ENCODE measurements around the gene POLR3H.

The POLR3H gene

DNA sequence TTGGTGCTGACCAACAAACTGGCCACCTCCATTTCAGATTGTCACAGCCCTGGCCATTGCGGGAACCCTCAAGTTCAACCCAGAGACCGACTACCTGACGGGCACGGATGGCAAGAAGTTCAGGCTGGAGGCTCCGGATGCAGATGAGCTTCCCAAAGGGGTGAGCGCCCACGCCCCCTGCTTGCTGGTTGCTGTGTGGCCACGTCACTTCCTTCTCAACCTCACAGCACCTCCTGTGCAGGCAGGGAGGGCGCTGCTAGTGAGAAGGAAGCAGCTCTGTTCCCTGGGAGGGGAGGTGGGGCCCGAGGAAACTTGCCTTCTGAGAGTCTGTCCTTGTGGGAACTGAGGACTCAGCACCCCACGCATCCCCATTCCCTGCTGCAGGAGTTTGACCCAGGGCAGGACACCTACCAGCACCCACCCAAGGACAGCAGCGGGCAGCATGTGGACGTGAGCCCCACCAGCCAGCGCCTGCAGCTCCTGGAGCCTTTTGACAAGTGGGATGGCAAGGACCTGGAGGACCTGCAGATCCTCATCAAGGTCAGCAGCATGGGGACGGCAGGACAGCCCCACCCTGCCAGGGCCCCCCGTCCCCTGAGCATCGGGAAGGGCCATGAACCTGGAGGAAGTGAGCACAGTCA is 19.3 kb downstream of the POLR3H start:
- no peak for TF ChIP-seq GATA1 (IDR thresholded peaks at IDR 0.05; ENCODE audit: low read depth, low read length)
- TF ChIP-seq POLR2A (IDR thresholded peaks at IDR 0.05; ENCODE audit: low read length) = no peak
- DNase-seq = no peak

DNA sequence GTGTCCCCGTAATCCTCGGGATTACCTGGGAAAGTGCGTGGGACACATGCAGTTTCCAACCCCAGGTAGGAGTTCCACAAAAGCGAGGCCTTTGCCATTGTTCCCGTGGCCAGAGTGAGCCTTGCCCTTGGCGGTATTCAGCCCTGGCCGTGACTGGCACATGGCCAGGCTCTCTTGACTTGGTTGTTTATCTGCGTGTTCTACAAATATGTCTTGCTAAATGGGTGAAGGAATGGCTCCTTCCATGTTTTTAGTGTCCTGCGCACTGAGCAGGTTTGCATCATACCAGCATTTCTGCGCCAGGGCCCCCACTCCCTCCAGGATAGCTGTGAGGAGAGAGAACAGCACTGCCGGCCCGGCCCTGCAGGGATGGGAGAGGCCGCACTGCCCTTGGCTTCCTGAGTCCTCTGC is 20.0 kb downstream of the POLR3H start:
- TF ChIP-seq POLR2A (IDR thresholded peaks at IDR 0.05; ENCODE audit: low read length) (no peak), GATA1 (IDR thresholded peaks at IDR 0.05; ENCODE audit: low read depth, low read length) (no peak)
- no peak for DNase-seq

DNA sequence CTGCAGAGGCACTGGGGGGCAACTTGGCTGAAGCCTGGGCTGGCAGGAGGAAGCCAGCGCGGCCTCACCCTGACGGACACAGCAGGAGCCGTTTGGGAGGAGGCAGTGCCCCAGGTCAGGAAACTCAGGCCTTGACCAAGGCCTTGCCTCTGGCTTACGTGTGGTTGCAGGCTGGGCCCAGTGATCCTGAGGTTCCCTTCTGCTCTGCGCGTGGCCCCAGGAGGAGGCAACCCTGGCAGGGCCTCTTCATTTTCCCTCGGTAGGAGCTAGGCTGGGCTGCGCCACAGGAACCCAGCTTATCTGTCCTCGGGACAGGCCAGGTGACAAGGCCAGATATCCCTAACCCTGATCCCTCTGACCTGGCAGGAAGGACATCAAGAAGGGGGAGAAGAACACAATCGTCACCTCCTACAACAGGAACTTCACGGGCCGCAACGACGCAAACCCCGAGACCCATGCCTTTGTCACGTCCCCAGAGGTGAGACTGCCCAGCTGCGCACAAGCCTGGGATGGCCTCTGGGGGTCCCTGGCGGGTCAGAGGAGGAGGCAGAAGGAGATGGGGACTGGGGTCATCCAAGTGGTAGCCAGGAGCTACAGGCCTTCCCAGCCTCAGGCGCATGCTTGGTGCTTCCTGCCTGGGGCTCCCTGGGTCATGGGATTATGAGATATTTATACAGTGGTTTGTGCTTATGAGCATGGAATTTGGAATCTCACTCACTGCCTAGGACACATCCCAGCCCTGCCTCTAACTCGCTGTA is 20.6 kb downstream of the POLR3H start:
- TF ChIP-seq GATA1 (IDR thresholded peaks at IDR 0.05; ENCODE audit: low read depth, low read length) (no peak), POLR2A (IDR thresholded peaks at IDR 0.05; ENCODE audit: low read length) (peak; percentile 28)

DNA sequence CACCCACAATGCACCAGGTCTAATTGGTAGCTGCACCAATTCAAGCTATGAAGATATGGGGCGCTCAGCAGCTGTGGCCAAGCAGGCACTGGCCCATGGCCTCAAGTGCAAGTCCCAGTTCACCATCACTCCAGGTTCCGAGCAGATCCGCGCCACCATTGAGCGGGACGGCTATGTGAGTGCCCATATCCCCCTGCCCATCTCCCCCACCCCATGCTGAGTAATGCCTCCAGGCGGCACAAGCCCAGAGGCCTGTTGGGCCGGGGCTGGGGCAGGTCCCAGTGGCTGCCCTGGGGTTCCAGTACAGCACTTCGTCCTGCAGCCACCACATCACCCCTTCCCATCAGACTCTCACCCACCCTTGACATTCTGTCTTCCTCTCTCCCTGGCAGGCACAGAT is 21.5 kb downstream of the POLR3H start:
- no peak for TF ChIP-seq POLR2A (IDR thresholded peaks at IDR 0.05; ENCODE audit: low read length)
- TF ChIP-seq GATA1 (IDR thresholded peaks at IDR 0.05; ENCODE audit: low read depth, low read length) = no peak
- no peak for DNase-seq

More for the DNA sequence above, 20.6 kb downstream of the POLR3H start:
- DNase-seq = peak; percentile 62 to 77

DNA sequence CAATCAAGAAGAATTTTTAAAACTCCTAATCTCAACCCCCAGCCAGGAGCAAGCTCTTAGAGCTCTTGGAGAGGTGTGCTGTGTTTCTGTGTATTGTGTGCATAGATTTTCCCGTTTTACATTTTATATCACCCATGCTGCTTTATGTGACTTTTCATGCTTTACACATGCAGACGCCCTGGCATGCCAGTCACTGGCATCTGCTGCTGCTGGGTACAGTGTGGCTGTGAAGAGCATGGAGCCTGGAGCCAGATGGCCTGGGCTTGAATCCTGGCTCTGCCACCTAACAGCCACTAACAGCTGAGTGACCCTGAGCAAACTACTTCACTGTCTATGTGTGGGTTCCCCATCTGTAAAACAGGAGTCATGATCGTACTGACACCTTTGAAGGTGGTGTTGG is 23.1 kb downstream of the POLR3H start:
- DNase-seq = no peak
- no peak for TF ChIP-seq GATA1 (IDR thresholded peaks at IDR 0.05; ENCODE audit: low read depth, low read length)
- TF ChIP-seq POLR2A (IDR thresholded peaks at IDR 0.05; ENCODE audit: low read length) = no peak

DNA sequence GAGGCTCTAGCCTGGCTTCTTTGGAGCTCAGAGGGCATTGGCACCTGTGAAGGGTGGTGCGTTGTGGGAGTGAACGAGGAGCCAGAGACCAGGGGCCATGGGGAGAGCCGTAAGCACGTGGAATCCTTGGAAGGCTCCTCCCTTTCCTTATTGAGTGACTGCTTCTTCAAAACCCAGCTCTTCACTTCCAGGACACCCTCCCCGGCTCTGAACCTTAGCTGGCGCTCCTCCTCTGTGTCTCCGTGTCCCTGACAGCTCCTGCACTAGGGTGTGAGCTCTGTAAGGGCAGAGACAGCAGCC is 26.3 kb downstream of the POLR3H start:
- no peak for DNase-seq

DNA sequence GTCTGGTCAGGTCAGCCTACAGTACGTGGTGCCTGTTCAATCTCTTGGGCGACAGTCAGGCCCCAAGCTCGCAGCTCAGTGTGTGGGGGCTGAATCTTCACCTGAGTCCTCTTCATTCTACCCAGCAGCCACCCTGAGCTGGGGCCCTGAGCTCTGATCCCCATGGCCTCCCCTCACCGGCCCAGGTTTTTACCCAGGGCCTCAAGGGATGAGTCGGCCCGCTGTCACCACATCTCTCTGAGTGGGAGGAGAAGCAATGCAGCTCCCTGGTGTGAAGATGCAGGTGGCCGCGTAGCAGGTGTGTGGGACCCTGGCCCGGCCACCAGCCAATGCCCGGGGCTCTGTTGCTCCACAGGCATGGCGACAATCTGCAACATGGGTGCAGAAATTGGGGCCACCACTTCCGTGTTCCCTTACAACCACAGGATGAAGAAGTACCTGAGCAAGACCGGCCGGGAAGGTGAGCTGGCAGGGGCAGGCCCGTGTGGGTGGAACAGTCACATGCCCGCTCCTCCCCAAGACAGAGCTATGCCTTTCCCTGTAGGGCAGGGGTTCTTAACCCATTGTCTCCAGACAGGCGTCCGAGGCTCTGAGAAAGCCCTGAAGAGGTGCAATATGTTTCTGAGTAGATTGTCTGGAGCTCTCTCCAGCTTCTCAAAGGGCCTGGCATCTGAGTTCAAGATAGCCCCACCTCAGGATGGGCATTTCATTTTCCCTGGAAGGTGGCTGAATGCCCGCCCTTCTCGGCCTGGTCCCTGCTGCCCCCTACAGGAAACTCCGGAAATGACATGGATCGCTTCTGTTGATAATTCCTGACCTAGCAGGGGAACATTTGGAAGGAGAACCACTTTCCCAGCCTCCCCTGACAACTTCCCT is 26.9 kb downstream of the POLR3H start:
- TF ChIP-seq POLR2A (IDR thresholded peaks at IDR 0.05; ENCODE audit: low read length) = no peak
- TF ChIP-seq GATA1 (IDR thresholded peaks at IDR 0.05; ENCODE audit: low read depth, low read length) = no peak
- peak; percentile 36 to 80 for DNase-seq

More for the DNA sequence above, 26.3 kb downstream of the POLR3H start:
- TF ChIP-seq POLR2A (IDR thresholded peaks at IDR 0.05; ENCODE audit: low read length) (no peak), GATA1 (IDR thresholded peaks at IDR 0.05; ENCODE audit: low read depth, low read length) (no peak)

DNA sequence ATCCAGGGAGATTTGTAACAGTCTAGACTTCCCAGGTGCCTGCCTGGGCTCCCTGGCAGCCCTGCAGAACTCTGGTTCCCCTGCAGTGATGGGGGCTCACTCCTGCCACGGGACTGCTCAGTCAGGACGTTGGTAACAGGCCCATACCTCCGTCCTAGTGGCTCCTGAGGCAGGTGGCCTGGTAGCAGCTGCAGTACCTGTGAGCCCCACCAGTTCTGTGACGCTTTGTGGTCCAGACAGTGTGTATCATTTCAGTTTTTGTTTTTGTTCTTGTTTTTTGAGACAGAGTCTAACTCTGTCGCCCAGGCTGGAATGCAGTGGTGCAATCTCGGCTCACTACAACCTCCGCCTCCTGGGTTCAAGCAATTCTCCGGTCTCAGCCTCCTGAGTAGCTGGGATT is 27.8 kb downstream of the POLR3H start:
- TF ChIP-seq POLR2A (IDR thresholded peaks at IDR 0.05; ENCODE audit: low read length) (no peak), GATA1 (IDR thresholded peaks at IDR 0.05; ENCODE audit: low read depth, low read length) (no peak)
- no peak for DNase-seq

DNA sequence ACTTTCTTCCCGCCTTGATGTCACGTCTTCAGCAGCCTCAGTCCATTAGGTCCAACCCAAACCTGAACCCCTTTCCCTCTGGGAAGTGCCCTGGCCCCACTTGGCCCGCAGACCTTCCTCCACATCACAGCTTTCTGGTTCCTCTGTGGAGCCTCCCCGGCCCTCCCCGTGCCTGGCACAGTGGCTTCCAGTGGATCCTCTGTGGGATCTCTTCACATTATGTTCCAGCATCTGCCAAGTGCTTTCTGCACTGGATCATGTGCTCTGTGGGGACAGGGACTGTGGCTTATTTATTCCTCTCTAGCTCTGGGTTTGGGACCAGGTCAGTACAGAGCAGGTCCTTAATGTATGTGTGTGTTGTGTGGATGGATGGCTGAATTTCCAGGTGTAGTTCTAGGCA is 30.9 kb downstream of the POLR3H start:
- DNase-seq = no peak
- TF ChIP-seq GATA1 (IDR thresholded peaks at IDR 0.05; ENCODE audit: low read depth, low read length) (no peak), POLR2A (IDR thresholded peaks at IDR 0.05; ENCODE audit: low read length) (no peak)

DNA sequence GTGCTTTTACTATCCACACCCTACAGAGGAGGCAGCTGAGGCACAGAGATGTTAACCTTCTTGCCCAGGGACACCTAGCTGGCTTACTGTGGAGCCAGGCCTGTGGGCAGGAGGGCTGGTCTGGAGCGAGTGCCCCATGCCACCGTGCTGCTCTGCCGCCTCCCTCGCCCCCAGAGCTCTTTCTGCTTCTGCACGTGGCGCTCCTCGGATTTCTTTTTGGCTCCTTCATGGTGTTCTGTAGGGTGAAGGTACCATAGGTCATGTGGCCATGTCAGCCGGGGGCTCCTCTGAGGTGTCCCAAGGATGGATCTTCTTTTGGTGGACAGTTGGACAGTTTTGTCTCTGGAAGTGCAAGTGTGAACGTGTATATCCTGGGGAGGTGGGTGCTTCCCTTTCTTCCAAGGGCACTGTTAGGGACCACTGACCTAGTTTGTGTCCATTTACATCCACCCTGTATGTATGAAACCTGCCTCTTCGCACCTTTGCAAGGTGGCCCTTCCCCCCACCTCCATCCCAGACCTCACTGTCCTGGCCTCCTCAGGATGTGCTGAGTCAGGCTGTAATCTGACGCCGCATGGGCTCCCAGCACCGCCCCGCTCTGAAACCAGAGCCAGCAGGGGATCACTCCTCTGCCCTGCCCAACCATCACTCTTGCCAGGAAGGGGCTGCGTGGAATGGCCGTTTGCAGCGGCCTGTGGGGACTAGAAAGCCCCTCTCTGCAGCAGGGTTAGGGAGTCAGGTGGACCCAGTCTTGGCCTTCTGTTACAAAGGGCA is 31.7 kb downstream of the POLR3H start:
- TF ChIP-seq POLR2A (IDR thresholded peaks at IDR 0.05; ENCODE audit: low read length) (no peak), GATA1 (IDR thresholded peaks at IDR 0.05; ENCODE audit: low read depth, low read length) (no peak)

DNA sequence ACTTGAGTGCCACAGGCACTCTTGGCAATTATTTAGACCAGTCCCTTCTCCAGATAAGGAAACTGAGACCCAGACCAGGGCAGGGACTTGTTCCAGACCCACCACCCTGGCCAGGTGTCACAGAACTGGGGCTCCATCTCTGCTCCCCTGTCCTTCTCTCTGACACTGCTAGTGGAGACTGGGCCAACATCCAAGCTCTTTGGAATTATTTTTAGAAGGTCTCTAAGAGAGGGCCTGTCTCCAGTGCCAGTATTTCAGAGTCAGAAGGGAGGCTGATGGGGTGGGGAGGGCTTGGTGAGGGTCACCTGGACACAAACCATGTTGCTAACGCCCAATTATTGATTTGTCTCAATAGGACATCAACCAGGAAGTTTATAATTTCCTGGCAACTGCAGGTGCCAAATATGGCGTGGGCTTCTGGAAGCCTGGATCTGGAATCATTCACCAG is 32.7 kb downstream of the POLR3H start:
- DNase-seq = no peak
- TF ChIP-seq POLR2A (IDR thresholded peaks at IDR 0.05; ENCODE audit: low read length) (no peak), GATA1 (IDR thresholded peaks at IDR 0.05; ENCODE audit: low read depth, low read length) (no peak)

More for the DNA sequence above, 31.7 kb downstream of the POLR3H start:
- DNase-seq = peak; percentile 78 to 87

DNA sequence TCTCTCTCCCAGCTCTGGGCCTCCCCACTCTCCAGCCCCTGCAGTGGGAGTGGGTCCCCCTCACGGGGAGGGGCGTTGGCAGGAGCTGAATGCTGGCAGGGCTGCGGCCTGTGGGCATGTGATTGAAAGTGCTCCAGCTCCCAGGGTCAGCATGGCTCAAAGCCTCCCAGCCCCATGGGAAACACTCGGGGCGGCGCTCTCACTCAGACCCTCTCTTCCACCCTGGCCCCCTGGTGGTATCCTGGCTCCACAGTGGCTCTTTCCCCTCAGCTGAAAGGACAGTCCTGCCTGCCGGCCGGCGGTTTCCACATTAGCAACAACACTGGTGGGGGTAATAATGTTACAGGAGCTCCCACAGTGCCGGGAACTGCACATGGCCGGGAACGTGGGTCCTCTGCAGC is 35.5 kb downstream of the POLR3H start:
- TF ChIP-seq GATA1 (IDR thresholded peaks at IDR 0.05; ENCODE audit: low read depth, low read length) (no peak), POLR2A (IDR thresholded peaks at IDR 0.05; ENCODE audit: low read length) (no peak)
- DNase-seq = no peak

DNA sequence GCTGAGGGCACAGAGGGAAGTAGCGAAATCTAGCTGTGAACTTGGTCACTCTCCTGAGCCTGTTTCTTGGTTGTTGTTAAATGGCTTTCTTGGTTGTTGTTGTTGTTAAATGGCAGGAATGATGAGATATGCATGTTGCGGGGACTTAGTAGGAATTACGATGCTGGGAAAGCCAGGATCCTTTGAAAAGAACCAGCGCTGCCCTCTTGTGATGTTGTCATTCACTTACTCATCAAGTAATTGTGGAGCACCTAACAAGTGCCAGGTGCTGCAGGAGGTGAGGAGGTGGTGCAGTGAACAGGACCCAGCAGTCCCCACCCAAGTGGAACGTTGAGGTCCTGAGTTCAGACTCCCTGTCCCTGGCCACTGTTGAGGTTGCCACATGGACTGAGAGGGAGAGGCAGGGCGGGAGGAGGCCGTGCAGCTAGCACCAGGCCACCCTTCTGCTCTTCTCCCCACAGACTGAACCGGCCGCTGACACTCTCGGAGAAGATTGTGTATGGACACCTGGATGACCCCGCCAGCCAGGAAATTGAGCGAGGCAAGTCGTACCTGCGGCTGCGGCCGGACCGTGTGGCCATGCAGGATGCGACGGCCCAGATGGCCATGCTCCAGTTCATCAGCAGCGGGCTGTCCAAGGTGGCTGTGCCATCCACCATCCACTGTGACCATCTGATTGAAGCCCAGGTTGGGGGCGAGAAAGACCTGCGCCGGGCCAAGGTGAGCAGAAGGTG is 36.8 kb downstream of the POLR3H start:
- no peak for DNase-seq
- TF ChIP-seq GATA1 (IDR thresholded peaks at IDR 0.05; ENCODE audit: low read depth, low read length) (no peak), POLR2A (IDR thresholded peaks at IDR 0.05; ENCODE audit: low read length) (no peak)

Data from erythroblast (primary cell).